NCI-H2227 treated with DMSO at 0.1 percent for 48 hours (cell line): ENCODE results near the gene ZNF423.
A peak's percentile ranks its signal among the peaks of the same experiment; 100 is the strongest.

Experiments used
- DNase-seq: peaks from one replicate; lab custom pipeline; 2025; lab: John Stamatoyannopoulos, UW

ZNF423 gene

DNA sequence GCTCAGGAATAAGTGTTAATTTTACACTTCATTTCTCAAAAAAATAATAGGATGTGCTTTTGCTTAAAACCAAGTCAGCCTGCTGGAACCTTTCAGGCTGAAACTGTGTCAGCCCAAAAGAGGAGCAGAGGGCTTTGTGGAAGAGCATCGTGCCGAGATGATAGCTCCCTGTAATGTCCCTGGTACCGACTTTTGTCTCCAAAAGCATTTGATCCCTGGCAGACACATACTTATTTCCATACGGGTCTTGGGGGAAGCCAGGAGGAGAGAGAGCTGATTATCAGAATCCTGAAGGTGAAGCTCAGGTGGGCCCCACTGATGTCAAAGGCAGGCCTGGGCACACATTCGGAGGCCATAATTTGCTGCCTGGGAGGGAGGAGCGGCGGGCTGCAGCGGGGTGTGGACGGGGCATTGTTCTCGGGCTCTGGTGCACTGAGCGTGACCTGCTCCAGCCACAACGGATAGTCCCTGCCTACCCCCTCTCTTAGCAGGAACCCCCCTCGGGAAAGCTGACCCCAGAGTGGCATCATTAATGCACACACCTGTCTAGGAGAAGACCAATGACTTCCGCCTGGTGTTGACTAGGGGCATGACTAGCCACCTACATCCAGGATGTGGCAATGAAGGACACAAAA, 326.4 kb downstream of the ZNF423 start:
- DNase-seq = no peak

DNA sequence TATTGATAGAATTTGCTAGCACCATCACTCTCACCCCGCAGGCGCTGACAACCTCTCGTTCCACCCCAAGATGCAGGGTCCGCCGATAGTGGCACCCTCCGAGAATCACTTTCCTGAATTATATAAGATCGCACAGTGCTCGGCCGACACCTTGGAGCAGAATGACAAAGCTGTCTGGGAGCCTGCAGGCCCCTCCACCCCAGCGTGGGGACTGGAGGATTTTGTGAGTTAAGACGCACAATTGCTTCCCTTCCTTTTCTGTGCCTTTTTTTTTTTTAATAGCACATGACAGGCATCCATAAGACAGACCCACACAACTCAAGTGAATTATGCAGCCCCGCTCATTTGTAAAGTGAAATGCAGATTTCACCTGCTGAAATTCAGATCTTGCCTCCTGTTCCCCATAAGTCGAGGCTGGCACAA, 327.0 kb downstream of the ZNF423 start:
- DNase-seq = no peak

DNA sequence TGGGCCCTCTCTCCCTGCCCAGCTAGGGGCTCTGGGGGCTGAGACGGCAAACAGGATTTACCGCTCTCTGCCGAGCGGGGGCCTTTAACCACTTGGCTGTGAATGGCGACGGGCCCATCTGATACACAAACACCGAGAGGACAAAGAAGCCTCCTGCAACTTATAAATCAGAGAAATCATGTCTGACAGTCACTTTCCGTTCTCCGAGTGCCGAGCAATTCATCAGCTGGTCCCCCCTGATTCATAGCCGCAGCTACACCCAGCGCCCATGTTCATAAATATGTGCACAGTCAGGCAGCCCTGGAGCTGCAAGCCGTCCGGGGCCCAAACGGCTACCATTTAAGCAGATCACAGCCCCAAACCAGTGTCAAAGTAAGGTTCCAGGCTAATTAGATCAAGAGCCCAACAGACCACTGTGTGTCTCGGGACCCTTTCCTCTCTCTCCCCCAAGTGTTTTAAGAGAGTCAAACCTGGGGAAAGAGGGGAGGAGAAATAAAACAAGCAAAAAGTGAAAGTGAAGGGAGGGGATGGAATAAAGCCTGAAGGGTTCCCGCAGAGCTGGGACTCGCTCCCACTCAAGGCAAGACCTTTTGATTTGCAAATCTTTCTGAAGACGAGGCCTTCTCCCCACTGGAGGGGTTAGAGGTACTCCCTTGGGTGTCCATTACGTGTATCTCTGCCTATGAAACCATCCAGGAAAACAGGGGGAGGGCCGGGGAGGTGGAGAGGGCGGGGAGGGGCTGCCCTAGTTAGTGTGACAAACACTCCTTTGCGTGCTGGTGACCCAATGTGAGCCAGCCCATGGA, 327.6 kb downstream of the ZNF423 start:
- peak; percentile 43 for DNase-seq

DNA sequence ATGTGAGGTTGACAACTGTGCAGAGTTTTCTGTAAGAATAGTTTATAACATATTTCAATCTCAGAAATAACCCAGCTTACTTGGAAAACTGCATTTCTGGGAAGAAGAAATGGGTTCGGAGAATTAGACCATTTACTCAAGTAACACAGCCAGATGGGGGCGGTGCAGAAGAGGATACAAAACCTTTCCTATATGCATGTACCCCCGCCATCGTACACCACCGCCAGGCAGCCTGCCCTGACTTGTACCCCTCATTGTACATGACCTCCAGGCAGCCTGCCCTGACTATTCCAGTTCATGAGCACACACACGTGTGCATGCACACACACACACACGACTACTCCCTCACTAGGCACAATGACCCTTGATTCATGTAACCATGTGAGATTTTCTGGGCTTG, 328.3 kb downstream of the ZNF423 start:
- DNase-seq = no peak

DNA sequence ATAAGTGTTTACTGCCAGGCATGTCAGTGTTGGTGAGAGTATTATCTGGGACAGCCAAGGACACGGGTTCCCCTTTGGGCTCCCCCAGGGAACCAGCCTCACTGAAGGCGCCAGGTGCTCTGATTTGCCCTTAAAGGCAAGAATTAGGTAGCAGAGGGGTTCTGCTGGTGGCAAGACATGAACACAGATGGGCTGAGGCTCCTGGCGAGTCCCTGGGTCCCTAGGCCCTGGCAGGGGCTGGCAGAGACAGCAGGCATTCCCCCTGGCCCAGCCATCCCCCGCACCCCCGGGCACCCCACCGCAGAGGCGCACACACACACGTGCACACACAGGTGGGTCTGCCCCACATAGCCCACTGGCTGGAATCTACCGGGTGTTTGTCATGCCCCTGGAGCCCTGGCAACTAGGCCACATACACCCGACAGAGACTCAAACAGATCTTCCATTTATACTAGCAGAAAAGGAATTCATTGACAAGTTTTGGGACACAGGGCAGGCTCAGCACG, 329.0 kb downstream of the ZNF423 start:
- no peak for DNase-seq

DNA sequence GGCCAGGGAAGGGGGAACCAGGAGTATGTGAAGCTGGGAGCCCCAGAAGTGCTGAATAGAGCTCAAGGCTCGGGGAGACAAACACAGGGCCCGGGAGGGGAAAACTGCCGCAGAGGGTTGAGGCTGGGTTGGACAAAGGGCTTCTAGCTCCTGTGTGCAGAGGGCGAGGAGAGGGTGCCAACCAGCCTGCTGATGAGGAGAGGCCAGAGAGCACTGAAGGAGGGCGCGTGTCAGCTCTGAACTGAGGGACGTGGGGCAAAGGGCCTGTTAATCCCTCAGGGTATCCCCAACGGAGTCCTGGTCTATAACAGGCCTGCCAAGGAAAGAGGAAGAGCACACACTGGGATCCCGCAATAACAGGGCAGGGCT, 331.0 kb downstream of the ZNF423 start:
- DNase-seq = no peak

DNA sequence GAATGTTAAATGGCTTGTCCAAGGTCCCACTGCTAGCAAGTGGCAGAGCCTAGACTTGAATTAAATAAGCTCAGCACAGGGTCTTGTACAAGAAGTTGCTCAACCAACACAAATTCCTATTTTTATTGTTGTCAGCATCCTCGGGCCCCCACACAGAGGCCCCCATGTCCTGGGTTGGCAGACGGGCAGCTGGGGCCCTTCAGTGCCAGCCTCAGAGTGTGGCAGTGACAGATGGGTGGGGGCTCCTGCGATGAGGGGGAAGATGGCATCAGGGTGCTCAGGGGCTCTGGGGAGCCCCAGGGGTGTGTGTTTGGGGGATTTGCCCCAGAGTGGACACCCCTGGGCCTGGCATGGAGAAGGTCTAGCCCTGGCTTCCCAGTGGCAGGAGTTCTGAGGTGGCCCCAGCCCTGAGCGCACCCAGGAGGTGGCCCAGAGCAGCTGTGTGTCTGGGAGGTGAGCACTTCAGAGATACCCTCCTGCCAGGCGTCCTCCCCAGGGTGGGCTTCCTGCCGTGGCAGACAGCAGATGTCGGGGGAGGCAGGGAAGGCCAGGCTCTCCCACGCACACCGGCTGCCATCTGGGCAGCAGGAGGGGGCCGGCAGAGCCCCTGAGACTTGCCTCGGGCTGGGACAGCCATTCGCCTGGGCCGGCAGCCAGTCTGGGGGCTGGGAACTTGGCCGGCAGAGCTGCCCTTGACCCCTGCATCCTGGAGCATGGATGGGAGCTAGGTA, 331.5 kb downstream of the ZNF423 start:
- DNase-seq = no peak

DNA sequence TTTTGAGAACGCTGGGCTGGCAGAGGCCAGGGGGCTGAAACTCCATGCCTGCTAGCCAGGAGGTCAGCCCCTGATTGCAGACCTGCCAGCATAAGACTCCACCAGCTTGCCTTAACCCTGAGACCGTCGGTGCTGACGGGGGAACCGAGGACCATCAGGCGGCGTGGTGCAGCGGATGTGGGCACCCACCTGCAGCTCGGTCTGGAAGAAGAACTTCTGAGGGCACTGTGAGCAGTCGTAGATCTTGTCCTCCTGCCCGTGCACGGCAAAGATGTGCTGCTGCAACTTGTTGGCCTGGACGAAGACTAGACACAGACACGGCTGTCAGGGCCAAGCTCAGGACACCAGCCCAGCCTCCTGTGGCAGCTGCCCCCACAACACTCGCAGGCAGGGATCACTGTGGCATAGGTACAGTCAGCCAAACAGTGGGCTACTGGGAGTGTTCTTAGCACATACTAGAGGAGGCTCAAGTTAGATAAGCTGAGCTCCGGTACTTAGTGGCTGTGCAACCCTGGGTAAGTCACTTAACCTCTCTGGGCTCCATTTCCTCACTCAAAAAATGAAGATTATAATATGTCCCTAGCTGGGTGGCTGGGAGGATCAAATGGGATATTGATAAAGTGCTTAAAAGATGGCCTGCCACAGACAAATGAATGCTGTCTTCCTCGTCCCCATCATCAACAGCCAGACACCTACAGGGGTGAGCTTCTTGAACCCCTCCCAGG, 332.3 kb downstream of the ZNF423 start:
- no peak for DNase-seq

DNA sequence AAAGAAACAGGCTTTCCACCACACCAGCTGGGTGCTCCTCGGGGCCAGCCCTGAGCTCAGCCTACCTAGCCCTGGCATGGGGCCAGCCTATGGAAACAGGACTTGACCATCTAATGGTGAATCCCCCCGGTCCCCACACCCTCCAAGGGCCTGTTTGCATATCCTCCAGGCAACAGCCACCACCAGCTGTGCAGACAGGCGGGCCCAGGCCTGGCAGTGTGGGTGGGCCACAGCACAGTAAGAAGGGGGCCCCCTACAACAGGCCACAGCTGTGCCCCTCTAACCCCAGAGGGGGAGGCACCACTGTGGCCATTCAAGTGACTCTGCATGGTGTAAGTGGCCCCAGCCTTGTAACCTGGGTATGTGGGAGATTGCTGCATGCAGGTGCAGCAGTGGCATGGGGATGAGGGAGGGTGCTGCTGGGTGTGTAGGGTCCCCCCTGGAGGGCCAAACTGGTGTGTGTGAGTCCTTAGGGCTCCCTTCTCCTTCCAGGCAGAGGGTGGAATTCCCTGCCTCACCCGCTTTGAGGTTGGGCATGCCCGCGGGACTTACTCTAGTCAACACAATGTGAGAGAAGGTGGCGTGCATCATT, 334.1 kb downstream of the ZNF423 start:
- no peak for DNase-seq

DNA sequence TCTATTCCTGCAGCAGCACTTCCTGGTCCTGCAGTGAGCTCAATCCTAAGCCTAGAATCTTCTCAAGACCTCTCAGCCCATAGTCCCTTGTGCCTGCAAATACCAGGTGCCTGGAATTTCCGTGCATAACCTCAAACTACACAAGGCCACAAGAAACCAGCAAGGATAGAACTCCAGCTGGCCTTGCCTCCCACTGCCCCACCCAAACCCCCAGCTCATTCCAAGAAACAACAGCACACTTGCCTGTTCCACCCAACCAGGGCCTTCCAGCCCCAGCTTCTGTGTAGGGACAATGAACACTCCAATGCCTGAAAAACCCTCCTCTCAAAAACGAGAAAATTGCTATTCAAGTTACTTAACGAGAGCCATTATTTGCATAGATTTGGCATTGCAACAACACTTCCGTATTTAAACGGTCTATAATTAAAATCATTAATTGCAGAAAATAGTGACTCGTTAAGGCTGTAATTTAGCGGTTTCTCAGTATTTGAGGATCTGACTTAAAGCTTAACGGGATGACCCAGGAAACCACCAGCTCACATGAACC, 335.3 kb downstream of the ZNF423 start:
- DNase-seq = no peak

DNA sequence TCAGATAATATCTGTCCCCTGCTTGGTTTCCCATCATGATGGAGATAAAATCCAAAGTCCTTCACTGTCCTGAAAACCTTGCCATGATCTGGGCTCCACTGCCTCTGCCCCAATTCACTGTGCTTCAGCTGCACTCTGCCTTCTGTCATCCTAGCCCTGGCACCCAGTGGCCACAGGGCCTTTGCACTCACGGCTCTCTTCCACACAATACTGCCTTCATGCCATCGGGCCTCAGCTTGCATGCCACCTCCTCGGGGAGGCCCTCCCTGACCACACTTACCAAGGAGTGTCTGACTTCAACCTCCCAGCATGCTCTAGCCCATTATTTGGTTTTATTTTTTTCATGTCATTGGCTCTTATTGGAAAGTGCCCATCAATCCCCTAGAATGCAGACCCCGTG, 336.2 kb downstream of the ZNF423 start:
- DNase-seq = no peak

DNA sequence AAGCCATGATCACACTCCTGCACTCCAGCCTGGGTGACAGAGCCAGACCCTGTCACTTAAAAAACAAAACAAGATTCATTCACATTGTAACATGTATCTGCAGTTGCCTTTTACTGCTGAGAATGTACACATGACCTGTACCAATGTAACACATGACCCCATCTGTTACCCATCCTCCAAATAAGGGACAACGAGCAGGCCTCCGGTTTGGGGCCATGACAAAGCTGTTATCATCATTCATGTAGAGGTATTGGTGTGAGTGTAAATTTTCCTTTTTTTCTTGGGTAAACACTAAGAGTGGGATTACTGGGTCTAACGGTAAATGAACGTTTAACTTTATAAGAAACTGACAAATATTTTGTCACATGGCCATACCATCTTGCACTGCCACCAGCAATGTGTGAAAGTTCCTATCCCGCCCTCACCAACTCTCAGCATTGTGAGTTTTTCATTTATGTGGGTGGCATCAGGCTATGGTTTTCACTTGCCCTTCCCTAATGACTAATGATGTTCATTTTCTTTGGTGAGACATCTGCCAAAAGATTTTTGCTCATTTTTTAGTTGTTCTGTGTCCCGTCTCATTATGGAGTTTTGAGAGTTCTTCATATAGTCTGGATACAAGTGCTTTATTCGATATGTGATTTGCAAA, 336.8 kb downstream of the ZNF423 start:
- no peak for DNase-seq

DNA sequence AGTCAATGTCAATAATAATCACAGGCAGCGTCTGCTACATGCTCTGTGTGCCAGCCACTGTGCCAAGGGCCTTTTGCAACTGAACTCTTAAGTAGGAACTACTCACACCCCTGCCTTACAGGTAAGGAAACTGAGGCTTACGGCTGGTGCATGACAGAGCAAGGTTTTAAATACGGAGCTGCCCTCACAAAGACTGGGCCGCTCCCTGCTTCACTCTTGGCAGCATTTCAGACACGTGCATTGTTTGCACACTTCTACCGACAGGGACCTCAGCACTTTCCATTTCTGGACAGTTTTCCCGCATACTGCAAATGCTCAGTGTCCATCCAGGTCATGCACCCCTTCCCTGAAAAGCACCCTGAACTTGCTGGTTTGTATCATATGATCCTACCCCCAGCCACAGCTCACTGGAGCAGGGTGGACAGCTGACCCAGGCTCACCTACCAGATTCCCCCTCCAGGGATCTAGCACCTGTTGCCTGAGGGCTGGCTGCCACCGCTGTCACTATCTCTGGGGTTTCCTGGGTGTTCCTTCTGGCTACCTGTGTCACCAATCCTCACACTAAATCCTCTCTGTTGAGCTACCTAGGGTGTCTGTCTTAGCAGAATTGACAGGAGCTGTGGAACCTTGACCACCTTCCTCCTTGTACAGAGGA, 339.4 kb downstream of the ZNF423 start:
- DNase-seq = no peak

DNA sequence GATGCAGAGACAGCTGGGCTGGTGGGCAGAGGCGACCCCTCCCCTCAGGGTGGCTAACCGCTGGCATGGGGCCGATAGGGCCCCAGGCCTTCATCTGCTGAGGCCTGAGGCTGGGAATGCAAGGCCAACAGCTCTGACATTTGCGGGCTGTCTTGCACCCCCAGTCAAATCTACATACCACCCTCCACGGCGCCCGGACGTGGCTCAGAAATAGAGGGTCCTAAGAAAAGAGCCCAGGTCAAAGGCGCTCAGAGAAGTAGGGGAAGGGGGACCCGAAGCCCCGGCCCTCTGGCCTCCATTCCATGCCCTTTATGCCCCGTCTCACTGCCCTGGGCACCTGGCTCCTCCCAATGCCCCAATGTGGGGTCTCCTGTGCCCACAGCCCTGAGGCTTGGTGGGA, 340.1 kb downstream of the ZNF423 start:
- DNase-seq = no peak

DNA sequence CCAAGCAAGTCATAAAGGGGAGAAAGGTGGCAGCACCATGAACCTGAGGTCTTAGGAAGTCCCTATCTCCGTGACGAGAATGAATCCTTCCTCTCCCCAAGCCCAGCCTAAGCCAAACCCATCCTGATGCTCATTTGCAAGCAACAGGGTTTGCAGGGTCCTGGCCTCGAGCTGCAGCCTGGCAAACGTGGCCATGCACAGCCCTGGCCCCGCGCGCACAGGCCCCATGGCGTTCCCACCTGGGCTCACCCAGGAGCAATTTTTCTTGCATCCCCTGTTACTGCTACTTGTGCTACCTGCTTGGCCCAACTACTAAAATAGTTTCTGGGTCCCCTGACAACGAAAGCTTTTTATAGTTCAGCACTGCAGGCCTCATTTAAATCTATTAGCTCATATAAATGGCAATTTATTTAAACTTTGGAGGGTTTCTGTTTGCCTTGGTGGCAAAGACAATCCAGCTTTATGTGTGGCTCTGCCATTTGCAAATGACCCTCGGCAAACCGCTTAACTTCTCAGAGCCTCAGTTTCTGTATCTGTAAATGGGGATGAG, 340.8 kb downstream of the ZNF423 start:
- DNase-seq = no peak

DNA sequence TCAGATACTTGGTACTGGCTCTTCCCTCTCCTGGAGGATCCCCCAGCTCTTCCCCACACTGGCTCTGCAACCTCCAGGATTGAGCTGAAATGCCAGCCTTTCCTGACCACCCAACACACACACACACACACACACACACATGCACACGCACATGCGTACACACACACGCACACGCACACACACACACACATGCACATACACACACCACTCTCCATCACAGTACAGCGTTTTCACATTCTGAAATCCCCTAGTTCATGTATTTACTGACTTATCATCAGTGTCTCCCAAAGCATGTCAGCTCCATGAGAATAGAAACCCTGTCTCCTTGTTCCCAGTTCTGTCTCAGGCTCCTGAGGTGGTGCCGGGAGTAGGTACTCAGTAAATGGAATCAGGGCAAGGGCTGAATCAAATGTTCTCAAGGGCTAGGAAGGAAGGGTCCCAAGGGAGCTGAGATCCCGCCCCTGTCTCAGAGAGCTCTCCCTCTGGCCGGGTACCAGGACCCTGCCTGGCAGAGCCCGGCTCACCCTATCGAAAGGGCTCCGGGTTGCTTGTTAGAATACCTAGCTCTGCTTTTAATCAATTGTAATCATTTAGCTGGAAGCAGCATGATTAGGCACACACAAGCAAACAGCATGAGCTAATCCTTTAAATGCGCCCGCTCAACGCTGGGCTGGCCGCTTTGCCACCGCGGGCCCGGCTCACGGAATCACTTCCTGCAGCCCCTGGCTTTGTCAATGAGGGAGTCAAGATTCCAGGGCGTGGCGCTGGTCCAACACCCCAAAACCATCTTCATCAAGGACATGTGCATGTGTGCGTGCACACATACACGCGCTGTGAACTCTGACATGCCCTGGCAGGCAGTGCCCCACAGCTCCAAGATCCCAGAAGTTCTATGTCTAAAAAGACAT, 341.6 kb downstream of the ZNF423 start:
- no peak for DNase-seq

DNA sequence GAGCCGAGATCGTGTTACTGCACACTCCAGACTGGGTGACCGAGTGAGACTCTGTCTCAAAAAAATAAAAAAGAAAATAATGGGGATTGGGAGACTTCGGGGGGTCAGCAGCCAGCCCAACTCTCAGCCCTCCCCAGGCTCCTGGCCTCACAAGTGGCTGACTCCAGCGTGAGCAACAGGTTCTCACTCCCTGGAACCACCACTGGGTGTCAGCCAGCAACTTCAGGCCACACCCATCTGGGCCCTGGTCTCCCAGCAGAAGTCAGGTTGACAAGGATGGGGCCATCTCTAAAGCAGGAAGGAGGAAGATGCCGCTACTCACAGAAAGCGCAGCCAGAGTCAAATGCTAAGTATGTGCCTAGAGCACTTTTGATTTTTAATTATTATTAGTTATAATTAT, 342.9 kb downstream of the ZNF423 start:
- no peak for DNase-seq

DNA sequence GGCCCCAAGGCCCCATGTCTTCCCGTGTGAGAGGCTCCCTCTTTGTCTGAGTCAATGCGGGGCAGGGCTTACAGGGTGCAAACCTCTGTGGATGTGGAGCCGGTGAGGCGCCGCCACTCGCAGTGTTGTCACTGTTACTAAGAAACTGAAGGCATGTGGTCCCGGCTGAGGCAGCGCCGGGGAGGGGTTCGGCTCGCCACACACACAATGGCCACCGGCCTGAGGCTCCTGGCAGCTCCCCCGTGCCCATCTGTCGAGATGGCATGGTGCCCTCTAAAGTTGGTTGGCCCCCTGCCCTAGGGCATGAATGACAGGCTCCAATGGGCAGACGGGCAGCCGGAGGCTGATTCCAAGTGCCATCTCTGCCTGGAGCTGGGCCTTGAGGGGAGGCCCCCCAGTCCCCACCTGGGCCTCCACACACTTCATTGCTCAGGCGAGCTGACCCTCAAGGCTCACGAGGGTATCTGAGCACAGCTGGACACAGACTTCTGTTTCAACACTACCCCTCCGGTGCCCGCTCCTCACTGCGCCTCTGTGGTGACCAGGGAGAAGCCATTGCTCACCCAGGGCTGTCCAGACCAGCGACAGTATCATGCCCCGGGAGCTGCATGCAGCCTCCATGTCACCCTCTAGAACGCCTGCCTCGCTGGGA, 345.1 kb downstream of the ZNF423 start:
- no peak for DNase-seq

DNA sequence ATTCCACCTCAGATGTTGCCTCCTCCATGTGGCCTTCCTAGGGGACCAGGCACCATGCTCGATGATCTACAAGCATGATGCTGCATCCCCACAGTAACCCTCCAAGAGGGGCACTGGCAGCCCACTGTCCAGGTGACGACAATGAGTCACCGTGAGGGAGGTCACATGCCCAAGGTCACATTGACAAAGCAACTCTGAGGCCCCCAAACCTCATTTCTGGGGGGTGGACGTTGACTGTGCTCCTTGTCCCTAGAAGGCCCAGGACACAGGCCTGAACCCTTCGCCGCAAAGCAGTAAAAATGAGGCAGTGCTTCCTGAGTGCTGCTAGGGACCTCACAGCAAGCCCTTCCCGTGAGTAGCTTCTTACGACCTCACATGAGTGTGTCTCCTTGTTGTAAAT, 345.8 kb downstream of the ZNF423 start:
- no peak for DNase-seq
